Measurements from ENCODE around the gene PLXNB2.
"Not testable (repeated sequence)": the region's sequence is repeated elsewhere in the genome, so short reads cannot be mapped to it uniquely, and the experiment has no call there.

Gene PLXNB2

GRCh38 chr22:50306753-50307749, at the start of gene PLXNB2:
TSS of gene PLXNB2 (minus strand) at chr22:50307646. CDS start at chr22:50290584, 17,062 bp downstream.
- DNase-seq: peak; percentile 72

DNA sequence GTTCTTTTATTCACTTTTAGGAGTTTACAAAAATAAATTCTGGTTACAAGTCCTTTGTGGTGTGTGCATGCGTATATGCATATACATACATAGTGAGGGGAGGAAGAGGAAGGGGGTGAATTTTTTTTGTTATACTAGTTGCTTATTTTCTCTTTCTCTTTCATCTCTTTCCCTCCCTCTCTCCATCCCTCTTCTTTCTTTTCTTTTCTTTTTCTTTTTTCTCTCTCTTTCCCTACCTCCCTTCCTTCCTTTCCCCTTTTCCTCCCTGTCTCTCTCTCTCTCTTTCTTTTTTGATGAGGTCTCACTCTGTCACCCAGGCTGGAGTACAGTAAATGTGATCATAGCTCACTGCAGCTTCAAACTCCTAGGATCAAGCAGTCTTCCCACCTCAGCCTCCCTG, 49.8 kb upstream of the PLXNB2 start:
- DNase-seq: no peak

DNA sequence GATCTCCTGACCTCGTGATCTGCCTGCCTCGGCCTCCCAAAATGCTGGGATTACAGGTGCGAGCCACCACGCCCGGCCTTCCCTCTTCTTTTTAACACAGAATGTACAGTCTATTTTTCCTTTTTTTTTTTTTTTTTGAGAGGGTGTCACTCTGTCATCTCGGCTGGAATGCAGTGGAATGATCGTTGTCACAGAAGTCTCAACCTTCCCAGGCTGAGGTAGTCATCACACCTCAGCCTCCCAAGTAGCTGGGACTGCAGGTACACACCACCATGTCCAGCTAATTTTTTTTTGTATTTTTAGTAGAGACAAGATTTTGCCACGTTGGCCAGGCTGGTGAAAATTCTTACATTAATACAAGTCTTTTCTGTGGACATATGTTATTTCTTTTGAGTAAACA, 48.7 kb upstream of the PLXNB2 start:
- DNase-seq: no peak

DNA sequence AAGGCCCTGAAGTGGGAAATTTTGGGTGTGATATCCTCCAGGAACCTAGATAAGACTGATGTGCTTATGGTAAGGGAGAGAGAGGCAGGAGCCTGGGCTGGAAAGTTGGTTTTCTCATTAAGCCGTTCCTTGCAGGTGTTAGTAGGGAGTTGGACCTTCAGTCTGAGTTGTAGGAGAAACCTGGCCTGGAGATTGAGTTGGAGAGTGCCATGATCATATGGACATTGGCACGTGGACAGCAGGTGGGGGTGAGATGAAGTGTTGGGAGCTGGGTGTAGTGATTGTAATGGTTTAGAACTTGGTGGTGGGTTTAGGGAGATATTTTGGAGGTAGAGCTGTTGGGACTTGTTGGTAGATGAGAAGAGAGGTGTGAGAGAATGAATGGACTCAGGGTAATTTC, 40.6 kb upstream of the PLXNB2 start:
- no peak for DNase-seq

DNA sequence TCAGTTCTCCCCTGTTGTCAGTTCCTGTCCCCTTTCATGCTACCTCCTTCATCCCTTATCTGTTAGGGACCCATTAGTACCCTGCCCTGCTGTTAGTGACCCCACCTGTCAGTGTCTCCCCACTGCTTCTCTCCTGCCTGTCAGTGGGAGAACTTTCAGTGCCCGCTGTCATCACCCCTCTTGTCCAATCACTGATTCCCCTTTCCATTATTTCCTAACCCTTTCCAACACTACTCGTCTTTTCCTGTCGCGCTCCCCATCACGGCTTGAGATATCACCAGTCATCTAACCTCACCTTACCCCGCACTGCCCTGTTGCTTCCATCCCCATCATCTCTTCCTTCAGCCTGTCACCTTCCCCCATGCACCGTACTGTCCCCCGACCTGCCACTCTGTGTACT, 39.7 kb upstream of the PLXNB2 start:
- DNase-seq: no peak

DNA sequence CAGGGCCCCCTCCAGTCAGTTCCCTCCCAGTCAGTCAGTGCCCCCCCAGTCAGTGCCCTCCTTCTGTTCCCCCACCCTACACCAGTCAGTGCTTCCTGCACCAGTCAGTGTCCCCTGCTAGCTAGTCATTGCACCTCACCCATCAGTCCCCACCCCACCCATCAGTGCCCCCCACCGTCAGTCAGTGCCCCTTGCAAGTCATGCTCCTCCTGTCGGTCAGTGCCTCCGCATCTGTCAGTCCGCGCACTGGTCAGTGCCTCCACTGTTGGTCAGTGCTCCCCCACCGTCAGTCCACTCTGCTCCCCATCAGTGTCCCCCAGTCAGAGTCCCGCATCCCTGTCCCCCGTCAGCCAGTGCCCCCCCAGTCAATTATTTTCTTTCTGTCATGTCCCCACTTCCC, 39.0 kb upstream of the PLXNB2 start:
- no peak for DNase-seq

DNA sequence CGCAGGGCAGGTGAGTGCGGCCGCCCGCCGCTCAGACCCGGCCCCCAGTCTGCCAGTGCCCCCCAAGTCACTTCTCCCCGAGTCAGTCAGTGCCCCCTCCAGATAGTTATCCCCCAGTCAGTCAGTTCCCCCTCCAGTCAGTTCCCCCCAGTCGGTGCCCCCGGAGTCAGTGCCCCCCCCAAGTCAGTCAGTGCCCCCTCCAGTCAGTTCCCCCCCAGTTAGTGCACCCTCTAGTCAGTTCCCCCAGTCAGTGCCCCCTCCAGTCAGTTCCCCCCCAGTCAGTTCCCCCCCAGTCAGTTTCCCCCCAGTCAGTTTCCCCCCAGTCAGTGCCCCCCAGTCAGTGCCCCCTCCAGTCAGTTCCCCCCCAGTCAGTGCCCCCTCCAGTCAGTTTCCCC, 36.1 kb upstream of the PLXNB2 start:
- DNase-seq: no peak

DNA sequence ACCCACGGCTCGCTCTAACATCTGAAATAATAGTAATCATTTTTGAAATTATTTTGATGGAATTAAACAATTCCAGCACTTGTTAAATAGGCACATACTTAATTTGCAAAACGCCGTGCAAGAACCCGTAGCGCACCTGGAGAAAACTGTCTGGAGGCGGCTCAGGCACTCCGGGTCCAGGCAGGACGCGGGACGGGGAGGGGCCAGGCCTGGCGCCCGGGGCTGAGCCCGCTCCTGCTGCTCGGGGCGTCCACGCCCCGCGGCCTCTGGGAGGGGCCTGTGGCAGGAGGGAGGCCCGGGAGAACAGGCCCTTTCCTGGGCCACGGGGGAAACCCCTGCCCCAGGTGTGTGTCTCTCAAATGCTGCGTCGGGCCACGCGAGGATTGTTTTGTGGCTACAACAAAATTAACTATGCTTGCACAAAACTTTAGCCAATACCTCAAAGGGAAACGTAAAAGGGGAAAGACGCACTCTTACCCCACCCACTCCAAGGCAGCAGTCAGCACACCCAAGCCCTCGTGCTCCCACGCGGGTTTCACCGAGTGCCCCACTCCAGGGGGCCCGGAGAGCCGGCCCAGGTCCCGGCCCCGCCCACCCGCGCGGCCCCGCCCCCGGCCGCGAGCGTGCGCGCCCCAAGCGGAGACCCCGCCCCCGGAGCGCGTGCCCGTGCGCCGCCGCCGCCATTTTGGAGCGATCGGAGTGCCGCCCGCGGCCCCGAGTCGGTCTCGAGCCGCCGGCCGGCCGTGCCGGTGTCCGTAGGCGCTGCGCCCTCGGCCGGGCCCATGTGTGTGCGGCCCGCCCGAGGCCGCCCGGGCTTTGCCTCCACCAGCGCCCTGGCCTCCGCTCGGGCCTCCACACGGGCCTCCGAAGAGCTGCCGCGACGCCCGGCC, 35.5 kb upstream of the PLXNB2 start, which contains the start of gene PPP6R2:
Gene PPP6R2 (plus strand): TSS at position 677 of the 890 bp plus-strand sequence. CDS start 50,582 bp downstream, outside the sequence.
- DNase-seq: peak; percentile 51

DNA sequence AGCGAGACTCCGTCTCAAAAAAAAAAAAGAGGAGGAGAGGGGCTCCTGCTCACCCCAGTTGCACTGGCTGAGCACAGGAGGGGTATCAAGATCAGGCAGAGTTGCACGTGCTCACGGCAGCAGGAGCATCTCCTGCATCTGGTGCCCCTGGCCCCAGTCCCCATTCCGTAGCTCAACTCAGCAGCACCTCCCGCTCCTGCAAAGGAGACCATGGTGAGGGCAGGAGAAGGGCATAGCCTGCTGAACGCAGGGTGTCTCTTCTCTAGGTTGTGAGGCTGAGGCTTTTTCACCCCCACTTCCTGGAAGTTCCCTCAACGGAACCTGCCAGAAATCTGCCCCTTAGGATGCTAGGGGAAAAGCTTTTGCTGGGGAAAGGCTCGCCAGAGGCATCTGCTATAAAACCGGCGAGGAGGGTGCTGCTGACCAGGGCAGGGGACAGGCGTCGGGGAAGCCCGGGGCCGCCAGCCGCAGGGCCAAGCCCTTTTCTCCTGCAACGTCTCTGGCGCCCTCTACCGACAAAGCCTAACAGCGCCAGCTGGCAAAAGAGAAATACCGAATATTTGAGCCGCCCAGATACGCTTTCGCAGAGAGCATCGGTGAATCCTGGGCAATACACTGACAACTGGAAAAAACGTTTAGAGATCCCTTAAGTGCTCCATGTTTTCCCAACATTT, 34.7 kb upstream of the PLXNB2 start:
- DNase-seq: peak; percentile 84

- DNase-seq: no peak
Measured at GRCh38 chr22:50339945-50340879, 32.8 kb upstream of the PLXNB2 start.

DNA sequence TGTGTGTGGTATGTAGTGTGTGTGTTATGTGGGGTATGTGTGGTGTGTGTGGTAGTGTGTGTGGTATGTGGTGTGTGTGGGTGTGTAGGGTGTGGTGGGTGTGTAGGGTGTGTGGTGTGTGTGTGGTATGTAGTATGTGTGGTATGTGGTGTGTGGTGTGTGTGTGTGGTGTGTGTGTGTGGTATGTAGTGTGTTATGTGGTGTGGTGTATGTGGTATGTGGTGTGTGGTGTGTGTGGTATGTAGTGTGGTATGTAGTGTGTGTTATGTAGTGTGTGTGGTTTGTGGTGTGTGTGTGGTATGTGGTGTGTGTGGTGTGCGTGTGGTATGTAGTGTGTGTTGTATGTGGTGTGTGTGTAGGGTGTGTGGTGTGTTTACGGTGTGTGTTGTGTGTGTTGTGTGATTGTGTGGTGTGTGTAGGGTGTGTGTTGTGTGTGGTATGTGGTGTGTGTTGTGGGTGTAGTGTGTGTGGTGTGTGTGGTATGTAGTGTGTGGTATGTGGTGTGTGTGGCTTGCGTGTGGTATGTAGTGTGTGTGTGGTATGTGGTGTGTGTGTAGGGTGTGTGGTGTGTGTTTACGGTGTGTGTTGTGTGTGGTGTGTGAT, 31.5 kb upstream of the PLXNB2 start:
- no peak for DNase-seq

- DNase-seq: no peak
Measured at GRCh38 chr22:50338042-50338573, 30.7 kb upstream of the PLXNB2 start.

GRCh38 chr22:50337262-50338041, 30.0 kb upstream of the PLXNB2 start:
- DNase-seq: no peak

DNA sequence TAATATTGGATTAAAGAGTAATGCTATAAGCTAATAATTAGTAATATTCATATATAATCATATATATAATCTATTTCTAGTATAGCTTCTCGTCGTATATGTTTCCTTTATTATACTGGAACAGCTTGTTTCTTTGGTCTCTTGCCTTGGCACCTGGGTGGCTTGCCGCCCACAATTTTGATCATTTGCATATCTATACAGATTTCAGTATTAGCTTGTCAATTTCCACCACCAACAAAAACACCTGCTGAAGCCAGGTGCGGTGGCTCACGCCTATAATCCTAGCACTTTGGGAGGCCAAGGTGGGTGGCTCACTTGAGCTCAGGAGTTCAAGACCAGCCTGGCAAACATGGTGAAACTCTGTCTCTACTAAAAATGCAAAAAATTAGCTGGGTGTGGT, 27.0 kb upstream of the PLXNB2 start:
- not testable (repeated sequence) for DNase-seq

- no peak for DNase-seq
Measured at GRCh38 chr22:50329236-50329635, 21.8 kb upstream of the PLXNB2 start.

GRCh38 chr22:50327711-50328019, 20.2 kb upstream of the PLXNB2 start:
- DNase-seq: no peak

- peak; percentile 71 for DNase-seq
Measured at GRCh38 chr22:50326956-50327710, 19.7 kb upstream of the PLXNB2 start, which contains the start of gene DENND6B. TSS of gene DENND6B (minus strand) at chr22:50327012. CDS start at chr22:50326988, 24 bp downstream.

- DNase-seq: no peak
Measured at GRCh38 chr22:50326225-50326955, 18.9 kb upstream of the PLXNB2 start.

Measured in NCI-H1105 (cell line).